Measurements from ENCODE around the gene BGLAP.

Gene BGLAP

GRCh38 chr1:156228501-156228900 lies 13.5 kb upstream of the BGLAP start:
- DNase-seq = no peak

GRCh38 chr1:156229809-156230472 lies 12.0 kb upstream of the BGLAP start:
- no peak for DNase-seq

GRCh38 chr1:156230473-156230837 lies 11.5 kb upstream of the BGLAP start:
- no peak for DNase-seq

- DNase-seq = no peak
These were observed 9.6 kb upstream of the BGLAP start for GRCh38 chr1:156232201-156232894.

- DNase-seq = no peak
These were observed 8.4 kb upstream of the BGLAP start for GRCh38 chr1:156233426-156234127.

- no peak for DNase-seq
These were observed 5.8 kb upstream of the BGLAP start for GRCh38 chr1:156236164-156236563.

GRCh38 chr1:156238248-156238647 lies 3.7 kb upstream of the BGLAP start:
- no peak for DNase-seq

GRCh38 chr1:156241311-156241811 lies 623 bp upstream of the BGLAP start:
- no peak for DNase-seq

- DNase-seq = no peak
These were observed 754 bp downstream of the BGLAP start for GRCh38 chr1:156242738-156243137.

- DNase-seq = no peak
These were observed 2.1 kb downstream of the BGLAP start for GRCh38 chr1:156244126-156244525.

GRCh38 chr1:156244712-156245111 lies 2.7 kb downstream of the BGLAP start:
- DNase-seq = no peak

- no peak for DNase-seq
These were observed 3.7 kb downstream of the BGLAP start for GRCh38 chr1:156245451-156246232.

GRCh38 chr1:156246241-156246780 lies 4.3 kb downstream of the BGLAP start:
- DNase-seq = no peak

GRCh38 chr1:156246781-156247459 lies 4.9 kb downstream of the BGLAP start:
- no peak for DNase-seq

GRCh38 chr1:156247460-156248322 lies 5.7 kb downstream of the BGLAP start, which contains the start of gene PAQR6:
Gene PAQR6, minus strand, starts transcription at chr1:156248056. Its CDS starts 1,325 bp downstream, at chr1:156246731.
- no peak for DNase-seq

GRCh38 chr1:156248323-156248683 lies 6.3 kb downstream of the BGLAP start:
- DNase-seq = no peak

GRCh38 chr1:156249593-156249992 lies 7.6 kb downstream of the BGLAP start:
- no peak for DNase-seq

GRCh38 chr1:156251527-156251926 lies 9.5 kb downstream of the BGLAP start:
- DNase-seq = peak in 1 of 2 donors; percentile 72

- no peak for DNase-seq
These were observed 11.7 kb downstream of the BGLAP start for GRCh38 chr1:156253634-156254033.

- DNase-seq = peak in 1 of 2 donors; percentile 77
These were observed 15.7 kb downstream of the BGLAP start for GRCh38 chr1:156257711-156258110.

- no peak for DNase-seq
These were observed 16.9 kb downstream of the BGLAP start for GRCh38 chr1:156258859-156259258.
